Neural cell (in vitro differentiated cells): ENCODE results near the gene CCDC32.

Source experiments
- CTCF ChIP-seq: fragments of 450-650 bp; IDR thresholded peaks from 2 replicates; pipeline ENCODE4 v1.5.1; 2014; ENCODE audit warnings: antibody characterized with exemption, mild to moderate bottlenecking, moderate library complexity; ENCODE audit not compliant: poor library complexity, severe bottlenecking
- EP300 ChIP-seq: fragments of 450-650 bp; conservative IDR thresholded peaks from 2 replicates; pipeline ENCODE4 v1.6.1; 2014; ENCODE audit warnings: antibody characterized with exemption, mild to moderate bottlenecking, moderate library complexity; ENCODE audit not compliant: poor library complexity, severe bottlenecking

GRCh38 chr15:40567111-40567510 lies 2.3 kb upstream of the CCDC32 start:
- TF ChIP-seq CTCF (no peak), EP300 (no peak)
